GM12892 (cell line): ENCODE measurements around the gene RFXAP.

ENCODE experiments used
- POLR2AphosphoS5 ChIP-seq: IDR thresholded peaks from 2 replicates; pipeline ENCODE4 v1.6.1; 2011; ENCODE audit warnings: low read depth, low read length, control low read depth
- TAF1 ChIP-seq: IDR thresholded peaks from 2 replicates; pipeline ENCODE4 v1.6.1; 2011; ENCODE audit warnings: low read depth, mild to moderate bottlenecking, control low read depth, low read length, borderline replicate concordance

- TF ChIP-seq TAF1 (no peak), POLR2AphosphoS5 (no peak)
These were observed 14.4 kb upstream of the RFXAP start for GRCh38 chr13:36804588-36804987.
